Caco-2 (cell line): ENCODE data around the gene SAMD5. TPM values are rescaled to one million over a fixed set of nuclear protein-coding genes. Genes with fewer than 3 reads are reported as not detected.
A peak's percentile ranks its signal among the peaks of the same experiment; 100 is the strongest.

Experiments used
- BruUV-seq: library from RNA; stranded (reverse); fragments of 400-500 nt; replicated peaks from 2 replicates; lab custom pipeline; 2021; lab: Mats Ljungman, UMichigan
- CTCF ChIA-PET: fragments of 300-600 bp; sonication (Branson Sonifier 250); formaldehyde crosslinking; loops from one replicate; lab custom pipeline; 2022; ENCODE audit warnings: antibody characterized with exemption; lab: Charles Lee
- POLR2A ChIA-PET: fragments of 300-600 bp; sonication (Branson Sonifier 250); formaldehyde crosslinking; loops from one replicate; lab custom pipeline; 2022; ENCODE audit warnings: antibody characterized with exemption; lab: Charles Lee
- DNase-seq, 2 experiments: peaks; one replicate each; pipeline versions ENCODE4 v3.0.0 to v3.0.0-alpha.2; 2020 to 2022
- H3K27me3 ChIP-seq: replicated peaks from 2 replicates; pipeline ENCODE4 v1.6.0; 2011; ENCODE audit warnings: low read length; ENCODE audit not compliant: control insufficient read depth, insufficient read depth
- H3K36me3 ChIP-seq: 2 replicates; pipeline ENCODE4 v1.5.1; 2011; ENCODE audit warnings: low read length; ENCODE audit not compliant: control insufficient read depth, insufficient read depth
- H3K4me1 ChIP-seq: fragments of 250-450 bp; sonication (Bioruptor Pico); 2 replicates; pipeline ENCODE4 v1.5.1; 2020; ENCODE audit warnings: mild to moderate bottlenecking
- H3K4me3 ChIP-seq: 2 replicates; pipeline ENCODE4 v1.5.1; 2011; ENCODE audit warnings: low read depth, mild to moderate bottlenecking, control low read depth, low read length
- H3K9me3 ChIP-seq: fragments of 250-450 bp; sonication (Bioruptor Pico); 2 replicates; pipeline ENCODE4 v1.5.1; 2020; ENCODE audit warnings: mild to moderate bottlenecking, moderate library complexity
- H3K27ac Mint-ChIP-seq: one replicate; pipeline ENCODE4 v1.8.0; 2022; ENCODE audit warnings: mixed read lengths; ENCODE audit not compliant: unreplicated experiment
- H3K27me3 Mint-ChIP-seq: one replicate; pipeline ENCODE4 v1.8.0; 2022; ENCODE audit warnings: mixed read lengths; ENCODE audit not compliant: insufficient read depth, unreplicated experiment
- H3K36me3 Mint-ChIP-seq: one replicate; pipeline ENCODE4 v1.8.0; 2022; ENCODE audit warnings: mild to moderate bottlenecking, mixed read lengths; ENCODE audit not compliant: insufficient read depth, unreplicated experiment
- H3K4me1 Mint-ChIP-seq: one replicate; pipeline ENCODE4 v1.8.0; 2022; ENCODE audit warnings: low read depth, mixed read lengths; ENCODE audit not compliant: unreplicated experiment
- H3K4me3 Mint-ChIP-seq: one replicate; pipeline ENCODE4 v1.8.0; 2022; ENCODE audit warnings: mild to moderate bottlenecking, moderate library complexity, mixed read lengths; ENCODE audit not compliant: unreplicated experiment
- H3K9me3 Mint-ChIP-seq: one replicate; pipeline ENCODE4 v1.8.0; 2022; ENCODE audit warnings: mixed read lengths; ENCODE audit not compliant: unreplicated experiment
- CTCF ChIP-seq, 2 experiments: fragments of 200-600 bp in 1 of 2; IDR thresholded peaks; 1 replicate in 1 of 2; 2 replicates in 1 of 2; pipeline versions ENCODE4 v1.5.1 to v1.8.0; 2011 to 2022; ENCODE audit warnings: antibody characterized with exemption in 1 of 2, control low read depth in 1 of 2, inconsistent platforms in 1 of 2, low read depth in 1 of 2, low read length in 1 of 2, mild to moderate bottlenecking in 1 of 2, moderate library complexity in 1 of 2; ENCODE audit not compliant: insufficient read depth in 1 of 2, severe bottlenecking in 1 of 2, unreplicated experiment in 1 of 2
- intact Hi-C: fragments of 100-400 bp; cut with micrococcal nuclease; formaldehyde crosslinking; loops from one replicate; pipeline ENCODE4 v1.10.0; 2022; ENCODE audit not compliant: unreplicated experiment
- total RNA-seq: library from RNA; stranded (reverse); gene quantifications from 2 replicates; pipeline ENCODE4 v1.2.3, GENCODE V29; 2022

The SAMD5 gene
- total RNA-seq, 1 experiment from 2014 or later: 13.4 TPM

- TF ChIP-seq CTCF (IDR thresholded peaks at IDR 0.05; ENCODE audit: insufficient read depth in 1 of 2, low read depth in 1 of 2, low read length in 1 of 2, severe bottlenecking in 1 of 2, unreplicated experiment in 1 of 2): no peak
- H3K36me3 Mint-ChIP-seq: no peaks in the 10 kb centered on the region
- Histone ChIP-seq H3K4me1 (peaks cover 8% of the 10 kb centered on the region; the same call in 1 of the 2 replicates), H3K27me3 (no peaks in the 10 kb centered on the region), H3K4me3 (peak overlapping the region; percentile 79), H3K9me3 (no peaks in the 10 kb centered on the region; the same call in 1 of the 2 replicates), H3K36me3 (no peaks in the 10 kb centered on the region)
- intact Hi-C loops: loop anchor here (2.0 to 10.0 kb wide), 3 partner anchors 133 to 295 kb away; no protein-coding TSS in a partner anchor
- no peaks in the 10 kb centered on the region for H3K27me3 Mint-ChIP-seq
- ChIA-PET CTCF (interaction anchor here (1.4 kb wide), 1 partner anchor 141 kb away, joined by 4 read pairs; no protein-coding TSS in a partner anchor), POLR2A (no interaction called here)
- H3K27ac Mint-ChIP-seq: peak overlapping the region; percentile 29
- peaks cover 17% of the 10 kb centered on the region for H3K4me1 Mint-ChIP-seq
- BruUV-seq: no TSS peak
- H3K9me3 Mint-ChIP-seq: no peaks in the 10 kb centered on the region
- peak overlapping the region; percentile 87 for H3K4me3 Mint-ChIP-seq
- DNase-seq: peak; percentile 43 to 54
Measured at GRCh38 chr6:147509891-147510290, 1.4 kb downstream of the SAMD5 start.

GRCh38 chr6:147510929-147511590, 2.6 kb downstream of the SAMD5 start:
- CTCF ChIA-PET: no interaction called here
- Mint-ChIP-seq H3K4me1 (peaks cover 17% of the 10 kb centered on the region), H3K27ac (peak overlapping the region; percentile 29), H3K27me3 (no peaks in the 10 kb centered on the region), H3K36me3 (peaks cover 5% of the 10 kb centered on the region), H3K4me3 (peak overlapping the region; percentile 87), H3K9me3 (peaks cover 10% of the 10 kb centered on the region)
- Histone ChIP-seq H3K36me3 (no peaks in the 10 kb centered on the region), H3K4me3 (no peak overlapping the region), H3K27me3 (no peaks in the 10 kb centered on the region), H3K4me1 (peaks cover 8% of the 10 kb centered on the region; the same call in 1 of the 2 replicates), H3K9me3 (no peaks in the 10 kb centered on the region; the same call in 1 of the 2 replicates)
- DNase-seq: no peak
- BruUV-seq: no TSS peak
- intact Hi-C loops: no loop called here
- POLR2A ChIA-PET: no interaction called here
- no peak for TF ChIP-seq CTCF (IDR thresholded peaks at IDR 0.05; ENCODE audit: insufficient read depth in 1 of 2, low read depth in 1 of 2, low read length in 1 of 2, severe bottlenecking in 1 of 2, unreplicated experiment in 1 of 2)

GRCh38 chr6:147514831-147515230, 6.3 kb downstream of the SAMD5 start:
- ChIA-PET CTCF (no interaction called here), POLR2A (no interaction called here)
- Histone ChIP-seq H3K9me3 (no peaks in the 10 kb centered on the region), H3K36me3 (no peaks in the 10 kb centered on the region), H3K4me1 (peaks cover 8% of the 10 kb centered on the region; the same call in 1 of the 2 replicates), H3K27me3 (no peaks in the 10 kb centered on the region), H3K4me3 (no peak overlapping the region)
- intact Hi-C loops: no loop called here
- no TSS peak for BruUV-seq
- no peak for DNase-seq
- H3K36me3 Mint-ChIP-seq: peaks cover 5% of the 10 kb centered on the region
- H3K4me3 Mint-ChIP-seq: no peak overlapping the region
- no peaks in the 10 kb centered on the region for H3K27me3 Mint-ChIP-seq
- no peak overlapping the region for H3K27ac Mint-ChIP-seq
- no peak for TF ChIP-seq CTCF (IDR thresholded peaks at IDR 0.05; ENCODE audit: insufficient read depth in 1 of 2, low read depth in 1 of 2, low read length in 1 of 2, severe bottlenecking in 1 of 2, unreplicated experiment in 1 of 2)
- H3K4me1 Mint-ChIP-seq: peaks cover 15% of the 10 kb centered on the region
- H3K9me3 Mint-ChIP-seq: peaks cover 10% of the 10 kb centered on the region
